ENCODE results near the gene SLIT2. TPM values are rescaled to one million over a fixed set of nuclear protein-coding genes. Genes with fewer than 3 reads are reported as not detected.

Gene SLIT2
- total and polyA plus RNA-seq, 4 donors, result 64.1 to 84.7 (median 67.8) TPM

DNA sequence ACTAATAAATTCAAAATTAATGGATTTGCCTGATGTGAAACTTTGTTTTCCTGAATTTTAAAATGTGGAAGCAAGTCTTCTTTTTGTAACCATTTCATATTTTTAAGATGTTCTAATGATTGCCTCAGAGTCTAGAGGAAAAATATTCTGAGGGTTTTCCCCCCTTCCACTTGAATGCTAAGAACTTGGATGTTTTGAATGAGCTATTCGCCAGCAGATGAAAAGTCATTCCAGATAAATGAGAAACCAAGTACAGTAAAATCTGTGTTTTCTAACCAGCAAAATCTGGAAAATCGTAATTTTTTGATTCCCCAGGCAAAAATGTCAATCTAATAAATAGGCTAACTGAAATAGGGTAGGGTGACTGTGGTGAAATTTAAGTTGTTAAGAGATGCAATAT lies 45.6 kb downstream of the SLIT2 start:
- DNase-seq (ENCODE audit: low read depth in 4 of 6, low spot score in 6 of 6), result no peak
- no peaks in the 10 kb centered on the region for H3K36me3 ChIP-seq (ENCODE audit: control insufficient read depth, insufficient read depth, low read length)
- peak overlapping the region; percentile 59 for H3K27ac ChIP-seq (ENCODE audit: low read depth, low read length)
- no peaks in the 10 kb centered on the region for H3K27me3 ChIP-seq (ENCODE audit: control insufficient read depth, insufficient read depth, low read length)
- H3K4me1 ChIP-seq (ENCODE audit: control insufficient read depth, insufficient read depth, low read length), result no peaks in the 10 kb centered on the region
- no peaks in the 10 kb centered on the region for H3K9me3 ChIP-seq (ENCODE audit: control insufficient read depth, insufficient read depth, low read length)
- no CpG with 5 or more reads among the region's 2 CpGs for WGBS (ENCODE audit: insufficient coverage)
- H3K4me3 ChIP-seq (ENCODE audit: low read depth, low read length), result no peak overlapping the region

DNA sequence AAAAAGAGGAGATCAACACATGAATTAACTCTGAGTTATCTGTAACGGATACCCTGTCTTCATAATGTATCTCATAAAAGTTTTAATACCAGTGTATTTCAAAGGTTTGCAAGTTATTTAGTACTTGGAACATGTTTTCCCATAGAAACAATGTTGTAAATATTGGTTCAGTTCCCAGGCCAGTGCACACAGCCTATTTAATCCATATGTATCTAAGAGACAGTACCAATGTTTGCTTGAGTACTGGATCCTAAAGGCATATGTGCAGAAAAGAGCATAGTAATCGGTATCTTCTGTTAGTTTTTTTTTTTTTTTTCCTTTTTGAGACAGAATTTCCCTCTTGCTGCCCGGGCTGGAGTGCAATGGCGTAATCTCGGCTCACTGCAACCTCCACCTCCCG lies 46.1 kb downstream of the SLIT2 start:
- Histone ChIP-seq H3K4me3 (ENCODE audit: low read depth, low read length) (no peak overlapping the region), H3K27me3 (ENCODE audit: control insufficient read depth, insufficient read depth, low read length) (no peaks in the 10 kb centered on the region), H3K9me3 (ENCODE audit: control insufficient read depth, insufficient read depth, low read length) (no peaks in the 10 kb centered on the region), H3K4me1 (ENCODE audit: control insufficient read depth, insufficient read depth, low read length) (no peaks in the 10 kb centered on the region), H3K27ac (ENCODE audit: low read depth, low read length) (peak overlapping the region; percentile 40), H3K36me3 (ENCODE audit: control insufficient read depth, insufficient read depth, low read length) (no peaks in the 10 kb centered on the region)
- DNase-seq (ENCODE audit: low read depth in 4 of 6, low spot score in 6 of 6), result no peak
- 90% methylated on average over 2 of the region's 6 CpGs for WGBS (ENCODE audit: insufficient coverage)

DNA sequence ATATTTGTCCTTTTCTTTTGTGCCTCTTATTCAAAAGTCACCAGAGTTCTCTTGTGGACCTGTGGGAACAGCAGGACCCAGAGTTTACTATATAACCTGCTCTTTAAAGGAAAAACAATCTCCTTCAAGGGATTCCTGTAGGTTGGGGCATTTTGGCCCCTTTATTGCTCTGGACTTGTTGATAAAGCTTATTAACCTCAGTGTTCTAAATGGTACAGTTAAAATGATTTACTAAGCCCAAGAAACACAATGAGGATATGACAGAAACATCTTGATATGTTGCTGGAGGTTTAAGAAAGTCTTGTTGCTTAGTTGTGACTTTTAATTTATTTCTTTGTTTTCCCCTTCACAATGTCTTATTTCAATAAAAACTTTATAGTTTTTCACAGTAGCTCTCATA lies 46.8 kb downstream of the SLIT2 start:
- no peaks in the 10 kb centered on the region for H3K36me3 ChIP-seq (ENCODE audit: control insufficient read depth, insufficient read depth, low read length)
- no peaks in the 10 kb centered on the region for H3K27me3 ChIP-seq (ENCODE audit: control insufficient read depth, insufficient read depth, low read length)
- no peak overlapping the region for H3K4me3 ChIP-seq (ENCODE audit: low read depth, low read length)
- H3K4me1 ChIP-seq (ENCODE audit: control insufficient read depth, insufficient read depth, low read length), result no peaks in the 10 kb centered on the region
- peak overlapping the region; percentile 57 for H3K27ac ChIP-seq (ENCODE audit: low read depth, low read length)
- DNase-seq (ENCODE audit: low read depth in 4 of 6, low spot score in 6 of 6), result no peak
- no peaks in the 10 kb centered on the region for H3K9me3 ChIP-seq (ENCODE audit: control insufficient read depth, insufficient read depth, low read length)

- no peak for DNase-seq (ENCODE audit: low read depth in 4 of 6, low spot score in 6 of 6)
- Histone ChIP-seq H3K27ac (ENCODE audit: low read depth, low read length) (no peak overlapping the region), H3K27me3 (ENCODE audit: control insufficient read depth, insufficient read depth, low read length) (no peaks in the 10 kb centered on the region), H3K36me3 (ENCODE audit: control insufficient read depth, insufficient read depth, low read length) (no peaks in the 10 kb centered on the region), H3K9me3 (ENCODE audit: control insufficient read depth, insufficient read depth, low read length) (no peaks in the 10 kb centered on the region), H3K4me1 (ENCODE audit: control insufficient read depth, insufficient read depth, low read length) (no peaks in the 10 kb centered on the region), H3K4me3 (ENCODE audit: low read depth, low read length) (no peak overlapping the region)
Measured at GRCh38 chr4:20298986-20299385, 47.3 kb downstream of the SLIT2 start.

DNA sequence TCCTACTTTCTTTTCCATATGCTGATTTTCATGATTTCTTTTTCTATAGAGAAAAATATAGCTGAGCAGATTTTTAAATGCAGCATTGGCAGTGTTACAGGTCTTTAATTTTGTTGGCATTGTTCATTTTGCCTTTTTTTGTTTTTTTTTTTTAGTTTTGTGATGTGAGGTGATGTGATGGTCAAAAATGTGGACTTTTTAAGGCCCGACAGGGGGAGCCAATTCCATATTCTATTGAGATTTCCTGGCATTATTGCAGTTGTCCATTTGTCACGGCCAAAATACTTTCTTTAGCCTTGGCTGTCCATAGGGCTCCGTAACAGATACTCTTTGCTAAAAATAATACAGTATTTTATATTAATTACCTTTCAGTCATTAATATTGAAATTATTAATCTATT lies 47.8 kb downstream of the SLIT2 start:
- WGBS (ENCODE audit: insufficient coverage), result 20% methylated on average over 1 of the region's 3 CpGs
- H3K9me3 ChIP-seq (ENCODE audit: control insufficient read depth, insufficient read depth, low read length), result no peaks in the 10 kb centered on the region
- DNase-seq (ENCODE audit: low read depth in 4 of 6, low spot score in 6 of 6), result peak in 1 of 6 donors; percentile 37

GRCh38 chr4:20301161-20301560 lies 49.5 kb downstream of the SLIT2 start:
- no peak overlapping the region for H3K4me3 ChIP-seq (ENCODE audit: low read depth, low read length)
- DNase-seq (ENCODE audit: low read depth in 4 of 6, low spot score in 6 of 6), result no peak
- H3K27me3 ChIP-seq (ENCODE audit: control insufficient read depth, insufficient read depth, low read length), result no peaks in the 10 kb centered on the region
- no peak overlapping the region for H3K27ac ChIP-seq (ENCODE audit: low read depth, low read length)
- H3K4me1 ChIP-seq (ENCODE audit: control insufficient read depth, insufficient read depth, low read length), result no peaks in the 10 kb centered on the region
- WGBS (ENCODE audit: insufficient coverage), result no CpG with 5 or more reads among the region's 2 CpGs
- H3K36me3 ChIP-seq (ENCODE audit: control insufficient read depth, insufficient read depth, low read length), result no peaks in the 10 kb centered on the region
- H3K9me3 ChIP-seq (ENCODE audit: control insufficient read depth, insufficient read depth, low read length), result no peaks in the 10 kb centered on the region

More for the DNA sequence above, 47.8 kb downstream of the SLIT2 start:
- no peaks in the 10 kb centered on the region for H3K36me3 ChIP-seq (ENCODE audit: control insufficient read depth, insufficient read depth, low read length)
- no peaks in the 10 kb centered on the region for H3K27me3 ChIP-seq (ENCODE audit: control insufficient read depth, insufficient read depth, low read length)
- no peak overlapping the region for H3K27ac ChIP-seq (ENCODE audit: low read depth, low read length)
- no peak overlapping the region for H3K4me3 ChIP-seq (ENCODE audit: low read depth, low read length)
- no peaks in the 10 kb centered on the region for H3K4me1 ChIP-seq (ENCODE audit: control insufficient read depth, insufficient read depth, low read length)

All from spinal cord (tissue), 10 donors.